ENCODE results near the gene FOXI2. TPM values are rescaled to one million over a fixed set of nuclear protein-coding genes. Genes with fewer than 3 reads are reported as not detected.

The FOXI2 gene
- total RNA-seq, 2 experiments from 2014 or later = not detected

DNA sequence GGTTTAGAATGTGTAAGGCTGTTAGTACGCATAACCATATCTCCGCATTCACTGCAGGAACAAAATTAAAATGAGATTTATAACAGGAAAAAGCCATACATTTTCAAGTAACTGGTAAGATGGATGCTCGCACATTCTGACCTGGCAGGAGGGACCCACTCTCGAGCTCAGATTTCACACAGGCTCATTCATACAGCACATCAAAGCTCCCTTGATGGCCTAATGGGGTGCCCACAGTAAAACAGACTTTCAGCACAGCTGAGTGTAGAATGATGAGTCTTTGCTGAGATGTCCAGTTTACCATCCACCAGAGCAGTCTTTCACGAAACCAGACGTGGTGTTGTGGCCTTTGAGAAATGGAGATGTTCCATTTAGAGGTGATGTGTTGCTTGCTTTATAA, 8.9 kb downstream of the FOXI2 start:
- Mint-ChIP-seq H3K4me3 (no peak overlapping the region), H3K4me1 (no peaks in the 10 kb centered on the region), H3K27ac (no peak overlapping the region), H3K36me3 (ENCODE audit: low read depth) (no peaks in the 10 kb centered on the region), H3K27me3 (peaks cover 2% of the 10 kb centered on the region), H3K9me3 (ENCODE audit: low read depth) (peaks cover 7% of the 10 kb centered on the region)
- ChIA-PET POLR2A (no interaction called here), CTCF (no interaction called here)
- intact Hi-C loops (cut with DNase I, micrococcal nuclease) = no loop called here
- ATAC-seq = no peak
- no peak for DNase-seq

DNA sequence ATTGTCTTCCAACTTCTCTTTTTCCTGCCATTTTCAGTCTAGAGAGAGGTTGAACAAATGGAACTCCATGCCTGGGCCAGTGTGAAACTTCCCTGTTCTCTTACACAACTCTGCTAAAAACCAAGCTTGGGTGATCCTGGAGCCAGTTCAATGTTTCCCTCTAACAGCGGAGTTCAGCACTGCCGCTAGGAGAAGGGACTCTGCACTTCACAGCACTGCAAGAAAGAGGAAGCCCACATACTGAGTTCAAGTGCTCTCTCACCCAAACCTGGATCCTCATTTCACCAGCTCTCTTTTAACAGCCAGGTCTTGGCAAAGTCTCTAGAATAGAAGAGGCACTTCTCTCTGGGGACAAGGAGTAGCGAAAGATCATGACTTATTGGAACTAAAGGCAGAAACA, 18.8 kb downstream of the FOXI2 start:
- Mint-ChIP-seq H3K27me3 (peaks cover 11% of the 10 kb centered on the region), H3K4me1 (no peaks in the 10 kb centered on the region), H3K36me3 (ENCODE audit: low read depth) (no peaks in the 10 kb centered on the region), H3K4me3 (no peak overlapping the region), H3K27ac (no peak overlapping the region), H3K9me3 (ENCODE audit: low read depth) (no peaks in the 10 kb centered on the region)
- no peak for DNase-seq
- ATAC-seq = no peak
- CTCF ChIA-PET = interaction anchor here (1.1 to 1.2 kb wide), 2 partner anchors 15 to 59 kb away, joined by 3 read pairs; no protein-coding TSS in a partner anchor
- intact Hi-C loops (cut with DNase I, micrococcal nuclease) = no loop called here
- POLR2A ChIA-PET = no interaction called here

DNA sequence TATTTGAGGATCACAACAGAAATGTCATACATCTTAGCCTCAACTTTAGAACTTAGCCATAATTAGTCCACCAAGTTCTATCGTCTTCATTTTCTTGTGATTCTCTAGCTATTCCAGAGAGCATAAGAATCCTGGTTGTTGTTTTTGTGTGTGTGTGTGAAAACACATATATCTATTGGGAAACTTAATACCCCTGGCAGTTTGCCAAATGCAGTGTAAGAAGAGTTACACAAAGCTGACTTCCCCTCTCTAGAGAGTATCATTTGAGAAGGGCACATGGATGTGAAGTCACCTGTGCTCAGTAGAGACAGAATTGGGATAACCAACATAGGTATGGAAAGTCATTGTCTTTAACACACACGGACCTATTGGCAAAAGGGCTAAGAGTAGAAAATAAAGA, 19.3 kb downstream of the FOXI2 start:
- no peak for ATAC-seq
- H3K9me3 Mint-ChIP-seq (ENCODE audit: low read depth) = no peaks in the 10 kb centered on the region
- POLR2A ChIA-PET = no interaction called here

DNA sequence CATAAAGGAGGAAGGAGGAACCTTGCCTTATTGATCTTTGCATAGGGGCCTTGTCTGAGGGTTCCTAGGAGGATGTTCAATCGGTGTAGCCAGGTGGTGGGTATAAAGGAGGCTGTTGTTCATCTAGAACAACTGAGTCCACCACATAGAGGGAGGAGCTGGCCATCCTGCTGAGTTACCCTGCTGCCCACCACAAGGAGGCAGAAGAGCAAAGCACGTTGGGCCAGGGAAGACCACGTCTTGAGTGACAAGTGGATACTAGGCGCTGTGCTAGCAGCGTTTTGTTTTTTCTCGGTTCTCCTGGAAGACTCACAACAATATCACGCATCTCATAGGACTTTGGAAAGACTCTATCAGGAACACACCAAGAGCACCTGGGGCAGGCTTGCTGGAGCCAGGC, 20.0 kb downstream of the FOXI2 start:
- no peaks in the 10 kb centered on the region for H3K4me1 Mint-ChIP-seq
- no peaks in the 10 kb centered on the region for H3K36me3 Mint-ChIP-seq (ENCODE audit: low read depth)
- POLR2A ChIA-PET = no interaction called here
- ATAC-seq (no peak), DNase-seq (no peak)
- H3K9me3 Mint-ChIP-seq (ENCODE audit: low read depth) = no peaks in the 10 kb centered on the region
- no peak overlapping the region for H3K4me3 Mint-ChIP-seq
- H3K27me3 Mint-ChIP-seq = peaks cover 15% of the 10 kb centered on the region
- no peak overlapping the region for H3K27ac Mint-ChIP-seq
- intact Hi-C loops (cut with DNase I, micrococcal nuclease) = no loop called here
- CTCF ChIA-PET = interaction anchor here (0.6 to 0.7 kb wide), 4 partner anchors 52 to 1720 kb away, joined by 3 read pairs; no protein-coding TSS in a partner anchor

More for the DNA sequence above, 19.3 kb downstream of the FOXI2 start:
- no peak for DNase-seq
- Mint-ChIP-seq H3K27ac (no peak overlapping the region), H3K36me3 (ENCODE audit: low read depth) (no peaks in the 10 kb centered on the region), H3K4me3 (no peak overlapping the region), H3K27me3 (peaks cover 11% of the 10 kb centered on the region), H3K4me1 (no peaks in the 10 kb centered on the region)
- intact Hi-C loops (cut with DNase I, micrococcal nuclease) = no loop called here
- CTCF ChIA-PET = interaction anchor here (0.6 to 1.2 kb wide), 3 partner anchors 52 to 1719 kb away, joined by 3 read pairs; no protein-coding TSS in a partner anchor

DNA sequence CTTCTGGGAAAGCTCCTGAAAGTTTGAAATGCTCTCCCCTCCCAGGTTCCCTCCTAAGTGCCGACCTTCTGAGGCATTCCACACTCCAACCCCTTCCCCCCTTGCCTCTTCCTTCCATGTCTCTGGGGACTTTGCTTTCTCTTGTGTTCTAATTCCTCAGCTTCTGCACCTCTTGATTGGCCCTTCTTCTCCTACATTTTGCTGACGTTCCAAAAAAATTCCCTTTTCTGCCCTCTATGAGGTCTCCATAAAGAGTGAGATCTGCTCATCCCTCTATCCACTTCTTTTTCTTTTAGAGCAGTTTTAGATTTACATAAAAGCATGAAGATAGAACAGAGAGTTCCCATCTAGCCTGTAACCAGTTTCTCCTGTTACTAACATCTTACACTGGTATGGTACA, 22.3 kb downstream of the FOXI2 start:
- no peaks in the 10 kb centered on the region for H3K9me3 Mint-ChIP-seq (ENCODE audit: low read depth)
- H3K27ac Mint-ChIP-seq = no peak overlapping the region
- no peaks in the 10 kb centered on the region for H3K4me1 Mint-ChIP-seq
- H3K4me3 Mint-ChIP-seq = no peak overlapping the region
- no peaks in the 10 kb centered on the region for H3K36me3 Mint-ChIP-seq (ENCODE audit: low read depth)
- DNase-seq (no peak), ATAC-seq (no peak)
- ChIA-PET POLR2A (no interaction called here), CTCF (interaction anchor here (1.2 kb wide), 1 partner anchor 95 kb away, joined by 3 read pairs; no protein-coding TSS in a partner anchor)
- H3K27me3 Mint-ChIP-seq = peaks cover 12% of the 10 kb centered on the region
- intact Hi-C loops (cut with DNase I, micrococcal nuclease) = no loop called here

DNA sequence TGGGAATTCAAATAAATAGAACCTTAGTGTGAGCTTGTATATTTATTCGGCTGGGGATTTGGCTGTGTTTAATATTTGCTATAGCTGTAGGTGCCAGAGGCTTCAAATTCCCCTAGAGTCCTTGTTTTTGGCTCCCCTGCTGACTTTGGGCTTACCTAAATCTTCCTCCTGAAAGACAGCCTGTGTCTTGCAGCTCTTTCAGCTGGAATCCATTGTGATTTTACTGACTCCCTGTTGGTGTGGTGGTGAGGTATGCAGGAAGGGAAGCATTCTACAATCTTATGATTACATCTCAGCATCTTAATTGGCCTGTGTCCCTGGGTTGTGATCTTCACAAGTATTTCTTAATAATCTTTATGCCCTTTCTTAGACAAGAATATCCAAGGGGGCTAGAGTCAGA, 25.9 kb downstream of the FOXI2 start:
- no peaks in the 10 kb centered on the region for H3K36me3 Mint-ChIP-seq (ENCODE audit: low read depth)
- CTCF ChIA-PET = no interaction called here

DNA sequence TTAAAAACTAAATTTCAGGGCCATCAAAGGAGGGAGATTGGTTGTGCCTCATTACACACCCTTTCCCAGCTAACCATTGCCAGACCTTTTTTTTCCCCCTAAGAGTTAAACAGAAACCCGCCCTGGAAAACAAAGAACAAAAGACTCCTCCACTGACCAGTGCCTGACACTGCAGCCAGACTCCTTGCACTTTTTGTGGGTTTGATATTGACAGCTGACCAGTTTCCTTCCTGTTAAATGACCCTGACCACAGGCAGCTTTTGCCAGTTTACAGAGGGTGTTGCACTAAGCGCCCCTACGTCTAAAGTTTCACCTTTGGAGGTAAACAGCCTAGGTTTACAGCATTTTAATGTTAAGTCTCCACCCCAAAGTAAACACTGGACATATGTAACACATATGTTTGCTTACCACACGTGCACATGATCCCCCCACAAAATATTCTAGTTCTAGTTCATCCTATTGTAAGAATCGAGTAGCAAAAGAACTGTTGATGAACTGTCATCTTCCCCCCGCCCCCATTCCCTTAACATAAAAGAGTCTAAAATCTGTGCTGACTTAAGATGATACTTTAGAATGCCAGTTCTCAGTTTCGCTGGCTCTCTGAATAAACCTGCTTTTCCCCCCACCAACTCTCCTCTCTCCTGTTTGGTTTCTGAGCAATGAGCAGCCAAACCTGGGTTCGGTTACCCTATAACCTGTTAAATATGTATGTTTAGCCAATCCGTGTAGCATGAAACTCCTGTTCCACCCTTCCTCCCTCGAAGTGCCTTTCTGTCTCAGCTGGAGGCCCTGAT, 38.0 kb downstream of the FOXI2 start:
- Mint-ChIP-seq H3K4me3 (no peak overlapping the region), H3K36me3 (ENCODE audit: low read depth) (no peaks in the 10 kb centered on the region), H3K4me1 (no peaks in the 10 kb centered on the region), H3K9me3 (ENCODE audit: low read depth) (no peaks in the 10 kb centered on the region), H3K27ac (no peak overlapping the region), H3K27me3 (peaks cover 2% of the 10 kb centered on the region)
- DNase-seq = no peak
- ATAC-seq = no peak
- ChIA-PET POLR2A (no interaction called here), CTCF (no interaction called here)
- intact Hi-C loops (cut with DNase I, micrococcal nuclease) = no loop called here

More for the DNA sequence above, 25.9 kb downstream of the FOXI2 start:
- Mint-ChIP-seq H3K27me3 (peaks cover 20% of the 10 kb centered on the region), H3K27ac (no peak overlapping the region), H3K9me3 (ENCODE audit: low read depth) (no peaks in the 10 kb centered on the region), H3K4me1 (no peaks in the 10 kb centered on the region), H3K4me3 (no peak overlapping the region)
- DNase-seq (no peak), ATAC-seq (no peak)
- intact Hi-C loops (cut with DNase I, micrococcal nuclease) = no loop called here
- POLR2A ChIA-PET = no interaction called here

DNA sequence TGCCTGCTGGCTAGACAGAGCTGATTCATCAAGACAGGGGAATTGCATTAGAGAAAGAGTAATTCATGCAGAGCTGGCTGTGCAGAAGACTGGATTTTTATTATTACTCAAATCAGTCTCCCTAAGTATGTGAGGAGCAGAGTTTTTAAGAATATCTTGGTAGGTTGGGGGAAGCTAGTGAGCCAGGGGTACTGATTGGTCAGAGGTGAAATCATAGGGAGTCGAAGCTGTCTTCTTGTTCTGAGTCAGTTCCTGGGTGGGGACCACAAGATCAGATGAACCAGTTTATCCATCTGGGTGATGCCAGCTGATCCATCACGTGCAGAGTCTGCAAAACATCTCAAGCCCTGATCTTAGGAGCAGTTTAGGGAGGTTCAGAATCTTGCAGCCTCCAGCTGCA, 39.8 kb downstream of the FOXI2 start:
- intact Hi-C loops (cut with DNase I, micrococcal nuclease) = no loop called here
- peak; percentile 7 for DNase-seq
- no peaks in the 10 kb centered on the region for H3K4me1 Mint-ChIP-seq
- H3K27ac Mint-ChIP-seq = no peak overlapping the region
- no peak for ATAC-seq
- CTCF ChIA-PET = no interaction called here
- peaks cover 2% of the 10 kb centered on the region for H3K27me3 Mint-ChIP-seq
- H3K36me3 Mint-ChIP-seq (ENCODE audit: low read depth) = no peaks in the 10 kb centered on the region
- H3K9me3 Mint-ChIP-seq (ENCODE audit: low read depth) = no peaks in the 10 kb centered on the region
- POLR2A ChIA-PET = no interaction called here
- H3K4me3 Mint-ChIP-seq = no peak overlapping the region

DNA sequence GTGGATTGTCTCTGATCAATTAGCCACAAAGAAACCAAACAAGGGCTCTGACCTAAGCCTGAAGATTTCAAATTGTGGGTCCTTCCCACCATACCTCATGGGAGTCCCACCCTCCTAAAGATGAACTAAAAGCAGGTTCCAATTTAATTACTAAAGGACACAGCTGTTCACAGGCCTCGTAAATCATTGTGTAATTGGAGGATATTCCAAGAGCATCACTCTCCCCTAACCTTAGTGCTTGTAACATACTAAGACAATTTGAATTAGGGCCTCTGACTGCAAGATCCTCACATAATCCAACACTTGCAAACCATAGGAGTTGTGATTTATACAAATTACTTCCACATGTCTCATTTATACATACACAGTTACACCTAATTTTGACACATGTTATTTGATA, 44.4 kb downstream of the FOXI2 start:
- intact Hi-C loops (cut with DNase I, micrococcal nuclease) = no loop called here
- ChIA-PET CTCF (no interaction called here), POLR2A (no interaction called here)
- no peak for DNase-seq
- H3K27ac Mint-ChIP-seq = no peak overlapping the region
- H3K36me3 Mint-ChIP-seq (ENCODE audit: low read depth) = no peaks in the 10 kb centered on the region
- no peaks in the 10 kb centered on the region for H3K9me3 Mint-ChIP-seq (ENCODE audit: low read depth)
- no peak for ATAC-seq
- H3K4me3 Mint-ChIP-seq = no peak overlapping the region
- peaks cover 9% of the 10 kb centered on the region for H3K27me3 Mint-ChIP-seq
- no peaks in the 10 kb centered on the region for H3K4me1 Mint-ChIP-seq

DNA sequence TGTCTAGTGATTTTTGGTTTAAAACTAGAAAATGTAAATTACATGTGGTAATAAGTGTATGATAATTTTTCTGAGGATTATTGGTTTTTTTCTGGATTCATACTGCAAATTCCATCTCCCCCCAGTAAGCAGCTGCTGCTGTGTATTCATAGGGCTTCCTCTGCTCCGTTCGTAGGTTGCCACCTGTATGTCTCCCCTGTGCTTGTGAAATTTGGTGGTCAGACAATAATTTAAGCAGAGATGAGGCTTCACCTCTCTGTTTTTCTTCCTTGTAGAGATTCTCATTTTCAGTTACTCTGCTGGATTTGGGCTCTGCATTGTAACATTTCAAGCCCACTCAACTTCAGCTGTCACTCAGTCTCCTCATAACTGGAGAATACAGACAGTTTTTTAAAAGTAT, 50.9 kb downstream of the FOXI2 start:
- peaks cover 15% of the 10 kb centered on the region for H3K27me3 Mint-ChIP-seq
- DNase-seq (no peak), ATAC-seq (no peak)
- CTCF ChIA-PET = no interaction called here
- no peak overlapping the region for H3K27ac Mint-ChIP-seq
- peaks cover 2% of the 10 kb centered on the region for H3K9me3 Mint-ChIP-seq (ENCODE audit: low read depth)
- H3K4me3 Mint-ChIP-seq = no peak overlapping the region
- intact Hi-C loops (cut with DNase I, micrococcal nuclease) = no loop called here
- H3K4me1 Mint-ChIP-seq = no peaks in the 10 kb centered on the region
- POLR2A ChIA-PET = no interaction called here
- H3K36me3 Mint-ChIP-seq (ENCODE audit: low read depth) = no peaks in the 10 kb centered on the region

DNA sequence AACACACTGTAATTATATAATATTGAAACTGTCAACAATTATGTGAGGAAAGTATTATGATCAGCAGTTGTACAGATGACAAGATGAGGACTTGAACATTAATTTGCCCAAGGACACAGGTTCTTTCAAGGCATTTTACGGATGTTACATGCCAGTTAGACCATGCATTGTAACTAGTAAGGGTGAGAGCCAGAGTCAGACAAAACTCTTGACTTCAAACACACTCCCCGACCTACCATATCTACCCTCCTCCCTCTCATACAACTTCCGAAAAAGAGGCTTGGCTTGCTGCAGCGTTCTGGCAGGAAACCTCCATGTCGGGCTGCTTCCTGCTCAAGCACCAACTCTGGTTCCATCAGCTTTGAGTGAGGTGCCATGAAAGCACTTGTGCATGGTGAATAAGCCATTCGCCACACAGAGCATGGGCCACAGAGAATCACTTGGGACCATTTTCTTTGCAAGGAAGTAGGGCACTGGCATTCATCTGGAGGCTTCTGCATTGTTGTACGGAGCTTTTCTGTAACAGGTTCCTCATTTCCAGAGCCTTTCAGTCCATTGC, 53.2 kb downstream of the FOXI2 start:
- ATAC-seq (no peak), DNase-seq (no peak)
- Mint-ChIP-seq H3K36me3 (ENCODE audit: low read depth) (no peaks in the 10 kb centered on the region), H3K4me3 (no peak overlapping the region), H3K9me3 (ENCODE audit: low read depth) (peaks cover 2% of the 10 kb centered on the region), H3K27ac (no peak overlapping the region), H3K4me1 (no peaks in the 10 kb centered on the region), H3K27me3 (peaks cover 8% of the 10 kb centered on the region)
- CTCF ChIA-PET = no interaction called here
- POLR2A ChIA-PET = no interaction called here
- intact Hi-C loops (cut with DNase I, micrococcal nuclease) = no loop called here

Measured in activated CD4-positive, alpha-beta T cell treated with anti-CD3 and anti-CD28 coated beads for 36 hours (primary cell).